ENCODE results near the gene CDKN2B.
A peak's percentile ranks its signal among the peaks of the same experiment; 100 is the strongest.
"Not testable (repeated sequence)": the region's sequence is repeated elsewhere in the genome, so short reads cannot be mapped to it uniquely, and the experiment has no call there.

Gene CDKN2B

DNA sequence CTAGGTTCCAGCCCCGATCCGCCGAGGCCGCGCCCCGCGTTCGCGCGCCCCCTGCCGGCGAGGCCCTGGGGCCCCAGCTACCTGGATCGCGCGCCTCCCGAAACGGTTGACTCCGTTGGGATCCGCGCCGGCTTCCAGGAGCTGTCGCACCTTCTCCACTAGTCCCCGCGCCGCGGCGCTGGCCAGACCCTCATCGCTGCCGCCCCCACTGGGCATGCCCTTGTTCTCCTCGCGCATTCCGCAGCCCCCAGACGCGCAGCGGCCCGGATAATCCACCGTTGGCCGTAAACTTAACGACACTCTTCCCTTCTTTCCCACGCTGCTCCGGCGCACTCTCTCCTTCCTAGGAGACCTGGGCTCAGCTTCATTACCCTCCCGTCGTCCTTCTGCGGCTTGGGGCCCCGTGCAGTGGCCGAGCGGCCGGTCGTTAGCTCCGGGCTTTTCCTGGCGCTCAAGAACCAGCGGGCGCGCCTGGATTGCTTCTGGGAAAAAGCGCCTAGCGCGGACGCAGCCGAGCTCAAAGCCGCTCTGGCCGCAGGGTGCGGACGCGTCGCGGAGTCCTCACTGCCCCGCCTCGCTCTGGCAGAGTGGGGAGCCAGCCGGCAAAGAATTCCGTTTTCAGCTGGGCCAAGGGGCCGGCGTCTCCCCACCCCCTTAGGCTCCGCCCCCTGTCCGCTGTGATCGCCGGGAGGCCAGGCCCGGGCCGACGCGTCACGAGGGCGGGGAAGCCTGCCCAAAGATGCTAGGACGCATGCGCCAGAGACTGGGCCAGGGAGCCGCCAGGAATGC lies at the start of gene CDKN2B:
CDKN2B (minus strand) TSS at position 589 of the 789 bp plus-strand sequence; CDS start at position 237, 352 bp downstream.
- DNase-seq = peak in 13 of 14 donors; percentile 12 to 90 (median 84)

- not testable (repeated sequence) for DNase-seq
Measured at GRCh38 chr9:22057972-22058371, 48.9 kb upstream of the CDKN2B start.

DNA sequence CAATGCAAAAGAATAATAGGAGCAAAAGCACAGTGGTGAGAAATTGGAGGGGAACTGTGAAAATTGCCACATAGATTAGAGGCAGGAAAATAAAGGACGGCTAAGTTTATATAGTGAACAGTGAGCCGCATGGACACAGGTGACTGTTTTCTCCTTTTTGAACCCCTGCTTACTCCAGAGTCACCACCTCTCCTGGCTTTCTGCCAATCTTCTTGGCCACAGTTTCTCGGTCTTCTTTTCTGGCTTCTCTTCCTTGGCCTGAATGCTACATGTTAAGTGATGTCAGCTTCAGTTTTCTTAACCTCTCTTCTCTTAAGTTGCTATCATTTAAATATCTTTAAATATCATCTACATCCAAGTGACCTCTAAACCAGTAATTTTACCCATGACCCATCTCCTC lies 47.3 kb upstream of the CDKN2B start:
- DNase-seq = no peak

- DNase-seq = no peak
Measured at GRCh38 chr9:22055090-22055489, 46.0 kb upstream of the CDKN2B start.

- no peak for DNase-seq
Measured at GRCh38 chr9:22054529-22054928, 45.4 kb upstream of the CDKN2B start.

DNA sequence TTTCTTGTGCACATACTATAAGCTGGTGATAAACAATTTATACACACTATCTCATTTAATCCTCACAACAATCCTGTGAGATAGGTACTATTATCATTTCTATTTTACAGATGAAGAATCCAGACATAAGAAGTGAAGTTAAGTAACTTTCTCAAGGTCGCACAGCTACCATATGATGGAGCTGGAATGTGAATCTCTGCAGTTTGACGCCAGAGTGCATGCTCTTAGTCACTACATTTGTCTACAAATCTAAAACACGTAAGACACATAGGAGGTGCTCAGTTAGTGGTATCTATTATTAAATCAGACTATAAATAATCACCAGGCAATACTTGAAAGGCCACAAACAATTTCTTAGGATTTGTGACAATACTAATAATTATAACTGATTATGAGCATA lies 45.0 kb upstream of the CDKN2B start:
- no peak for DNase-seq

DNA sequence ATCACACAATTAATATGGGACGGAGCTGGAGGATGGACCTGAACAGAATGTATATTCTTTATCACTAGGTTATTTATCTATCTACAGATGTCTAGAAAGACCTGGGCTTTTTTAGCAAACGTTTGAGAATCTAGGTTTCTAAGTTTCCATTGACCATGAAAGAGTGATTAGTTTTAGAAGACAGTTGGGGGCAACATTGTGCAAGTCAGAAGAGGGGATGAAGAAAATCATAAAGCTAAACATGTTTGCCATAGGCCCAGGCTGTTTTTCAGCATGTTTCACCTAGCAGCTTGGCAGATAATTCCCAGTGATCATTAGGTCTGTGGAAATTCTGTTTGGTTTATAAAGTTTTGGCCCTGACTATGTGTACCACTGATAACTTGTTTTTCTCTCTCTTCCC lies 44.1 kb upstream of the CDKN2B start:
- no peak for DNase-seq

GRCh38 chr9:22052376-22052945 lies 43.4 kb upstream of the CDKN2B start:
- peak in 4 of 14 donors; percentile 2 to 5 (median 2) for DNase-seq

GRCh38 chr9:22050924-22051323 lies 41.8 kb upstream of the CDKN2B start:
- DNase-seq = no peak

GRCh38 chr9:22049411-22049810 lies 40.3 kb upstream of the CDKN2B start:
- peak in 1 of 14 donors; percentile 24 for DNase-seq

- DNase-seq = no peak
Measured at GRCh38 chr9:22047596-22047995, 38.5 kb upstream of the CDKN2B start.

GRCh38 chr9:22046243-22046885 lies 37.3 kb upstream of the CDKN2B start:
- no peak for DNase-seq

GRCh38 chr9:22045423-22045822 lies 36.3 kb upstream of the CDKN2B start:
- no peak for DNase-seq

DNA sequence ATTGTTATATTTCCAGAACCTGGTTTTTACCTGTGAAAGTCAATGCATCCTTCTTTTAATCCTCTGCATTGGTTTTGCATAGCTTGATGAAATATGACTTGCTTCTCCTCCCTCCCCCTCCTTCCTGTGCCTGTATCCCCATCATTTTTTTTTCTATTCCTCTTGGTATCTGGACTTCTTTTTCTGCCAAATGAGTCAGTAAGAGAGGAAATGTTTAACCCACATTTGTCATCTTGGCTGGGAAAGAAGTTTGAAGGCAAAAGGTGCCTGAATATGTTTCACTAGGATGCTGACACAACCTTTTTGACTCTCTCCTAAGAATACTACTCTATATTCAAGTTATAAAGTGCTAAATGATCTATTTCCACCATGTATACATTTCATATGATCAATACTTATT lies 35.5 kb upstream of the CDKN2B start:
- DNase-seq = no peak

- no peak for DNase-seq
Measured at GRCh38 chr9:22043928-22044327, 34.8 kb upstream of the CDKN2B start.

DNA sequence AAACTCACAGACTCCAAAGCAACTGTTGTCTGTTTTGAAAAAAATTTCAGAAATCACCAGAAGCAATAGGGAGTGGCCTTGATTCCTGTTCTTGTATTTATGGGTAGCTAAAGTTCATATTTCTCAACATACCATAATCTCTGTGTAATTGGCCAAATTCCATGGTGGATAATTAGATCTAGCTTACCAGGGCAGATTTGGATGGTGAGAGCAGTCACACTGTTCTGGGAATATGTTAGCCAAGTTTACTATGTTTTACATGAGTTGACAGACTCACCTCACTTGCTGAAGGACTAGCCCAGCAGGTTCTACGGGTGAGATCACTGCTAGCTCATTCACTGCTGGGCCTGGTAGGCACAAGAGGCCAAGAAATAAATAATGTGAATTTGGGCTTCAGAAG lies 32.7 kb upstream of the CDKN2B start:
- DNase-seq = no peak

- no peak for DNase-seq
Measured at GRCh38 chr9:22041344-22041743, 32.2 kb upstream of the CDKN2B start.

- no peak for DNase-seq
Measured at GRCh38 chr9:22040760-22041159, 31.7 kb upstream of the CDKN2B start.

DNA sequence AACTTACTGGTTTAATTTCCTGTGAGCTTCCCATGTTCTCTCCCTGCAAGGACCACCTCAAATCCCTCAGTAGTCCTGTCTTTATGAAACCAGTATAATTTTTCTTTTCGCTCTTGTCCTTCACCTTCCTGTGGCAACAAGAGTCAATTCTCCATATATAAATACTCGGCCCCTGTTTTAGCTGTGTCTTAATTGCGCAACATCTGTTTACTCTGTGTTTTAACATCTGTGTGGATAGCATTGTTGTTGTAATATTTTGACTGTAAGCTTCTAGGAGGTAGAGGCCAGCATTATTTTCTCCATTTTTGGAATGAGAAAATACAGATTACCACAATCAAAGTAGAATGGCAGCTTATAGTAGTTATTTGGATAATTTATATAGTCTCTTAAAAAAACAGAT lies 30.2 kb upstream of the CDKN2B start:
- no peak for DNase-seq

GRCh38 chr9:22037954-22038690 lies 29.0 kb upstream of the CDKN2B start:
- no peak for DNase-seq

GRCh38 chr9:22036866-22037626 lies 27.9 kb upstream of the CDKN2B start:
- no peak for DNase-seq

DNA sequence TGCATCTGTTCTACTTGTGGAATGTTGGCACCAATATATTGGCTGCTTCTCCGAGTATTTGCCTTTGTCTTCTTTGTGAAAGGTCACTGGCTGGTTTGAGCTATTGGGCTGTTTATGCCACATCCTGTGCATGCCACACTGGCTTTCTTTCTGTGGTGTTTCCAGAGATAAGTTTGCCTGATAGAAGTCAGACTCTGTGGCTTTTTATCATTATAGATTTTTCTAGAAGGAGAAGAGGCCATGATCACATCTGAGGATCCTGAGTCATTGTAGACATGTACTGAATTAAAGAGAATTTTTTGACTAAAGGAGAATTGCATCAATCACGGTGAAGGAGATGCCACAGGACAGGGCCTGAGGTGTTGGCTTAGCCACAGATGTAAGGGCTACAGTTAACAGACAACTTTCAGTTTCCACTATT lies 26.5 kb upstream of the CDKN2B start:
- no peak for DNase-seq

All from C1 segment of cervical spinal cord (tissue), 14 donors.